CD14-positive monocyte (primary cell): ENCODE measurements around the gene SLC1A2. TPM values are rescaled to one million over a fixed set of nuclear protein-coding genes. Genes with fewer than 3 reads are reported as not detected.
A peak's percentile ranks its signal among the peaks of the same experiment; 100 is the strongest.

Experiments used
- DNase-seq, 3 donors: peaks; one replicate each; pipeline ENCODE4 v3.0.0-alpha.2; 2011 to 2022
- H2AFZ ChIP-seq: 2 replicates; pipeline ENCODE4 v1.6.0; 2012; ENCODE audit warnings: mild to moderate bottlenecking, low read depth, low read length, inconsistent platforms; ENCODE audit not compliant: insufficient read depth, poor library complexity, severe bottlenecking
- H3K27ac ChIP-seq, 2 donors: 1 replicate in 1 of 2; 2 replicates in 1 of 2; pipeline ENCODE4 v1.5.1; 2012 to 2013; ENCODE audit warnings: low read length in 2 of 2, control low read depth in 1 of 2, inconsistent platforms in 1 of 2, low read depth in 1 of 2, mild to moderate bottlenecking in 1 of 2
- H3K27me3 ChIP-seq, 2 donors: one replicate each; pipeline versions ENCODE4 v1.6.0 to v1.6.1; 2011 to 2013; ENCODE audit warnings: low read length in 2 of 2; ENCODE audit not compliant: control insufficient read depth in 2 of 2, insufficient read depth in 2 of 2
- H3K36me3 ChIP-seq, 2 donors: replicated peaks in 1 of 2; 1 replicate in 1 of 2; 2 replicates in 1 of 2; pipeline versions ENCODE4 v1.5.1 to v1.6.1; 2012 to 2013; ENCODE audit warnings: low read length in 2 of 2, control low read depth in 1 of 2, inconsistent platforms in 1 of 2, mild to moderate bottlenecking in 1 of 2; ENCODE audit not compliant: insufficient read depth in 2 of 2, control insufficient read depth in 1 of 2
- H3K4me1 ChIP-seq, 2 donors: 1 replicate in 1 of 2; 2 replicates in 1 of 2; pipeline versions ENCODE4 v1.5.1 to v1.6.1; 2012 to 2013; ENCODE audit warnings: low read length in 2 of 2, control low read depth in 1 of 2, inconsistent platforms in 1 of 2, mild to moderate bottlenecking in 1 of 2, moderate library complexity in 1 of 2; ENCODE audit not compliant: insufficient read depth in 2 of 2, control insufficient read depth in 1 of 2
- H3K4me2 ChIP-seq: replicated peaks from 2 replicates; pipeline ENCODE3; 2012; ENCODE audit warnings: low read length, moderate library complexity, mild to moderate bottlenecking; ENCODE audit not compliant: poor library complexity, severe bottlenecking; ENCODE audit errors: extremely low read depth
- H3K4me3 ChIP-seq, 3 experiments: fragments of 200-600 bp in 1 of 3; sonication (generic) in 1 of 3; replicated peaks in 1 of 3; 1 replicate in 2 of 3; 2 replicates in 1 of 3; pipeline ENCODE4 v1.5.1; 2011 to 2013; ENCODE audit warnings: low read length in 3 of 3, mild to moderate bottlenecking in 3 of 3, control low read depth in 2 of 3, low read depth in 2 of 3, inconsistent platforms in 1 of 3, moderate library complexity in 1 of 3
- H3K79me2 ChIP-seq: 2 replicates; pipeline ENCODE4 v1.6.0; 2012; ENCODE audit warnings: mild to moderate bottlenecking, control low read depth, inconsistent platforms, low read length, moderate library complexity; ENCODE audit not compliant: insufficient read depth
- H3K9ac ChIP-seq: 2 replicates; pipeline ENCODE4 v1.6.0; 2017; ENCODE audit warnings: low read length, mild to moderate bottlenecking; ENCODE audit not compliant: insufficient read depth, poor library complexity, severe bottlenecking
- H3K9me3 ChIP-seq, 2 donors: replicated peaks in 1 of 2; 1 replicate in 1 of 2; 2 replicates in 1 of 2; pipeline versions ENCODE4 v1.5.1 to v1.6.1; 2012 to 2013; ENCODE audit warnings: low read length in 2 of 2, control low read depth in 1 of 2; ENCODE audit not compliant: control insufficient read depth in 1 of 2, insufficient read depth in 1 of 2
- H4K20me1 ChIP-seq: 2 replicates; pipeline ENCODE4 v1.6.0; 2012; ENCODE audit warnings: mild to moderate bottlenecking, low read length, control low read depth, moderate library complexity; ENCODE audit not compliant: insufficient read depth
- H3K27ac Mint-ChIP-seq, 7 donors: one replicate each; pipeline ENCODE4 v1.8.0; 2020; ENCODE audit warnings: mild to moderate bottlenecking in 7 of 7, mixed read lengths in 7 of 7, moderate library complexity in 6 of 7, inconsistent platforms in 2 of 7
- H3K27me3 Mint-ChIP-seq, 3 donors: one replicate each; pipeline ENCODE4 v1.8.0; 2021 to 2022; ENCODE audit warnings: low read depth in 3 of 3, mild to moderate bottlenecking in 3 of 3, mixed read lengths in 3 of 3, moderate library complexity in 3 of 3, inconsistent platforms in 1 of 3
- H3K36me3 Mint-ChIP-seq, 2 donors: one replicate each; pipeline ENCODE4 v1.8.0; 2020; ENCODE audit warnings: mixed read lengths in 2 of 2, inconsistent platforms in 1 of 2, mild to moderate bottlenecking in 1 of 2
- H3K4me1 Mint-ChIP-seq: one replicate; pipeline ENCODE4 v1.8.0; 2020; ENCODE audit warnings: mild to moderate bottlenecking, mixed read lengths
- H3K4me3 Mint-ChIP-seq, 2 donors: one replicate each; pipeline ENCODE4 v1.8.0; 2020; ENCODE audit warnings: mild to moderate bottlenecking in 2 of 2, mixed read lengths in 2 of 2, moderate library complexity in 1 of 2
- H3K9me3 Mint-ChIP-seq, 7 donors: one replicate each; pipeline ENCODE4 v1.8.0; 2020 to 2022; ENCODE audit warnings: mixed read lengths in 7 of 7, mild to moderate bottlenecking in 6 of 7, moderate library complexity in 6 of 7, inconsistent platforms in 2 of 7
- CTCF ChIP-seq: fragments of 200-600 bp; IDR thresholded peaks from one replicate; pipeline ENCODE4 v1.8.0; 2022; ENCODE audit warnings: antibody characterized with exemption, mild to moderate bottlenecking
- WGBS: methylation state at CpG from one replicate; pipeline ENCODE4 v1.1.5; 2013; ENCODE audit warnings: missing lambda C conversion rate; ENCODE audit not compliant: insufficient coverage; 5-methylcytosine and 5-hydroxymethylcytosine counted together
- intact Hi-C, 2 donors: fragments of 100-400 bp; cut with micrococcal nuclease; formaldehyde crosslinking; loops; one replicate each; pipeline versions ENCODE4 v1.15.0 to v1.15.1; 2023
- polyA plus RNA-seq, 3 donors: library from polyadenylated mRNA; depleted of rRNA in 1 of 3; unstranded in 2 of 3; stranded (reverse) in 1 of 3; fragments of 300-500 nt in 2 of 3; fragments of >200 nt in 1 of 3; fragmentation: Illumina TruSeq in 2 of 3; gene quantifications; 1 replicate in 2 of 3; 2 replicates in 1 of 3; pipeline ENCODE4 v1.2.3, GENCODE V29; 2012 to 2021

Gene SLC1A2
- polyA plus RNA-seq, 3 donors, result 0.07 TPM; not detected in 2

GRCh38 chr11:35223371-35223796, 196.0 kb downstream of the SLC1A2 start:
- peaks cover 79 to 97% of the 10 kb centered on the region in 2 donors for H3K36me3 Mint-ChIP-seq

GRCh38 chr11:35218956-35219355, 200.4 kb downstream of the SLC1A2 start:
- H3K9me3 Mint-ChIP-seq, result no peaks in the 10 kb centered on the region
- peaks cover 36% of the 10 kb centered on the region for H3K4me1 Mint-ChIP-seq
- H2AFZ ChIP-seq, result no peak overlapping the region
- H3K27me3 ChIP-seq, result no peaks in the 10 kb centered on the region
- intact Hi-C loops, result loop anchor here (10.0 kb wide), 3 partner anchors 54 to 214 kb away; no protein-coding TSS in a partner anchor
- H3K4me3 Mint-ChIP-seq, result no peak overlapping the region
- H3K27ac Mint-ChIP-seq, result peak overlapping the region in 3 of 7 donors; percentile 21 to 53 (median 43)
- peaks cover 80 to 92% of the 10 kb centered on the region in 2 donors for H3K36me3 Mint-ChIP-seq
- H3K9ac ChIP-seq, result no peak overlapping the region
- H4K20me1 ChIP-seq, result no peaks in the 10 kb centered on the region
- no peaks in the 10 kb centered on the region for H3K9me3 ChIP-seq
- H3K4me2 ChIP-seq, result no peak overlapping the region
- H3K4me3 ChIP-seq, result no peak overlapping the region
- no peak overlapping the region for H3K27ac ChIP-seq
- peaks cover 83 to 90% of the 10 kb centered on the region in 2 donors for H3K36me3 ChIP-seq
- H3K79me2 ChIP-seq, result peaks cover 13% of the 10 kb centered on the region
- 100% methylated on average over 1 of the region's 1 CpG for WGBS
- peaks cover 32 to 36% of the 10 kb centered on the region in 2 donors for H3K4me1 ChIP-seq
- DNase-seq, result no peak
- H3K27me3 Mint-ChIP-seq, result peaks cover 0 to 3% (median 0%) of the 10 kb centered on the region in 3 donors
- TF ChIP-seq CTCF, result no peak

More at GRCh38 chr11:35223371-35223796, 196.0 kb downstream of the SLC1A2 start:
- intact Hi-C loops, result no loop called here
- Mint-ChIP-seq H3K4me1 (peaks cover 34% of the 10 kb centered on the region), H3K27me3 (peaks cover 0 to 3% (median 0%) of the 10 kb centered on the region in 3 donors), H3K27ac (peak overlapping the region in 2 of 7 donors; percentile 36 to 47), H3K9me3 (no peaks in the 10 kb centered on the region), H3K4me3 (no peak overlapping the region)
- Histone ChIP-seq H3K27me3 (no peaks in the 10 kb centered on the region), H3K4me3 (no peak overlapping the region), H3K27ac (peak overlapping the region in 1 of 2 donors; percentile 23), H3K4me1 (peaks cover 34 to 37% of the 10 kb centered on the region in 2 donors), H3K9me3 (no peaks in the 10 kb centered on the region), H4K20me1 (no peaks in the 10 kb centered on the region), H3K4me2 (no peak overlapping the region), H2AFZ (no peak overlapping the region), H3K79me2 (peaks cover 5% of the 10 kb centered on the region), H3K9ac (no peak overlapping the region), H3K36me3 (peaks cover 67 to 82% of the 10 kb centered on the region in 2 donors)
- no peak for TF ChIP-seq CTCF
- DNase-seq, result no peak
- 99% methylated on average over 7 of the region's 9 CpGs for WGBS
